Measurements from ENCODE around the gene SYNGR4.
"Not testable (repeated sequence)": the region's sequence is repeated elsewhere in the genome, so short reads cannot be mapped to it uniquely, and the experiment has no call there.

The SYNGR4 gene

DNA sequence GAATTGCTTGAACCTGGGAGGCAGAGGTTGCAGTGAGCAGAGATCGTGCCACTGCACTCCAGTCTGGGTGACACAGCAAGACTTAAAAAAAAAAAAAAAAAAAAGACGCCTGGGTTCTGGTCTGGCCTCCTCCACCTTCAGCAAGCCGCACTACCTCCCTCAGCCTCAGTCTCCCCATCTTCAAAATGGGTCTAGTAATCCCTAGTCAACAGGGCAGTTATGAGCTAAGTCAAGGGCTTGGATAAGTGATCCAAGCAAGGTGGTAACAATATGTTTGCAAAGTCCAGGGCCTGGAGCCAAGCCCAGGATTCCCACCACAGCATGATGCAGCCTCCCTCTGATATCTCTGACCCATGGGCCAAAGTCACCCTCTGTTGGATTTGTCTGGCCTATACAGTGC, 22.8 kb downstream of the SYNGR4 start:
- H3K27me3 ChIP-seq (ENCODE audit: control insufficient read depth, insufficient read depth, low read length, poor library complexity, severe bottlenecking): no peaks in the 10 kb centered on the region
- H3K4me3 ChIP-seq (ENCODE audit: insufficient read depth, low read depth, low read length): no peak overlapping the region
- peaks cover 42% of the 10 kb centered on the region for H3K36me3 ChIP-seq (ENCODE audit: control insufficient read depth, insufficient read depth, low read length)
- no peak overlapping the region for H3K27ac ChIP-seq (ENCODE audit: insufficient read depth, low read depth, low read length, poor library complexity, severe bottlenecking)
- peaks cover 6% of the 10 kb centered on the region for H3K4me1 ChIP-seq (ENCODE audit: control insufficient read depth, insufficient read depth, low read length)
- no peaks in the 10 kb centered on the region for H3K9me3 ChIP-seq (ENCODE audit: control insufficient read depth, low read length)
- WGBS, 2 experiments: 93 to 98% methylated on average over 2 to 3 of the region's 3 CpGs

- Histone ChIP-seq H3K9me3 (ENCODE audit: control insufficient read depth, low read length) (no peaks in the 10 kb centered on the region), H3K27me3 (ENCODE audit: control insufficient read depth, insufficient read depth, low read length, poor library complexity, severe bottlenecking) (peaks cover 34% of the 10 kb centered on the region), H3K36me3 (ENCODE audit: control insufficient read depth, insufficient read depth, low read length) (peaks cover 28% of the 10 kb centered on the region), H3K27ac (ENCODE audit: insufficient read depth, low read depth, low read length, poor library complexity, severe bottlenecking) (peak overlapping the region; percentile 39), H3K4me1 (ENCODE audit: control insufficient read depth, insufficient read depth, low read length) (peaks cover 28% of the 10 kb centered on the region), H3K4me3 (ENCODE audit: insufficient read depth, low read depth, low read length) (peak overlapping the region; percentile 85)
- WGBS, 2 experiments: 7% methylated on average over 24 of the region's 24 CpGs
These were observed 26.3 kb downstream of the SYNGR4 start for GRCh38 chr19:48390188-48391099.

DNA sequence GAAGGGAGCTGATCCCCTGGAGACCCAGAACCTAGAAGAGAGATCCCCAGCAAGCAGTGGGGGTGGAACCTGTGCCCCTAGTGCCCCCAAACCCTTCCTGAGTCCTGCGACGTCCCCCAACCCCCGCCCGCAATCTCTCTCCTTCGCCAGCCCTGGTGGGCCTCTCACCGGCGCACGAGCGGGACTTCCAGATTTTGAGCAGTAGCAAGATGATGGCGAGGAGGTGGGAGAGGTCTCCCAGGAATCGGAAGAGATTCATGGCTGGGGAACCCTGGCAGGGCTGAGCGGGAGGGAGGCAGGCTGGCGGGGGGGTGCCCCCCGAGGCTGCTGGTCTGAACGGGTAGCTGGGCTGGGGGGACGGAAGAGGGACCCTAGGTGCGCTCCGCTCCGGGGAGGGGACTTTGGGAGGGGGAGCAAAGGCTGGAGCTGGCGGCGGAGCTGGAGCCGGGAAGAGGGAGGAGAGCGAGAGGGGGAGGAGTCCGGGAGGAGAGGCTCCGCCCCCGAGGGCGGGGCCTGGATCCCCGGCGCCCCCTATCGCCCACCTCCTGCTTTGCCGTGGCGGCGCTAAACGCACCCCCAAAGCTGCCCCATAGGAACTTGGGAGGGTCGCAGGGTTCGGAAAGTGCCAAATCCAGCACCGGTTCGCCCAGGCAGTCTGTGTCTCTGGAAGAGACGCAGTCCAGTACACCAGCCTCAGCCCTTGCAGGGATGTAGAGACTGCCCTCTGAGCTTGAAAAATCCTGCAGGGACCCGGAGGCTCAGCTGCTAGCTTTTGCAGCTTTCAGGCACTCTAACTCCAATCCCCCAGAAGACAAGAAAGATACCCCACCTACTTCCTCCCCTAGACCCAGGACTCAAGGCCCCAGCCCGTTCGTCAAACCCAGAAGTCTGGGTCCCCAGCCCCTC, 27.2 kb downstream of the SYNGR4 start, which contains the start of gene KDELR1:
Gene KDELR1, minus strand, starts transcription at position 452 of the 906 bp plus-strand sequence. Its CDS starts 193 bp downstream, at position 259.
- Histone ChIP-seq H3K9me3 (ENCODE audit: control insufficient read depth, low read length) (no peaks in the 10 kb centered on the region), H3K27ac (ENCODE audit: insufficient read depth, low read depth, low read length, poor library complexity, severe bottlenecking) (peak within 1 kb of the TSS; percentile 39), H3K4me3 (ENCODE audit: insufficient read depth, low read depth, low read length) (peak within 1 kb of the TSS; percentile 85), H3K36me3 (ENCODE audit: control insufficient read depth, insufficient read depth, low read length) (peaks cover 21% of the 10 kb centered on the region), H3K27me3 (ENCODE audit: control insufficient read depth, insufficient read depth, low read length, poor library complexity, severe bottlenecking) (peaks cover 43% of the 10 kb centered on the region), H3K4me1 (ENCODE audit: control insufficient read depth, insufficient read depth, low read length) (peaks cover 37% of the 10 kb centered on the region)
- WGBS, 2 experiments: 6 to 7% methylated on average over 42 of the region's 42 CpGs

DNA sequence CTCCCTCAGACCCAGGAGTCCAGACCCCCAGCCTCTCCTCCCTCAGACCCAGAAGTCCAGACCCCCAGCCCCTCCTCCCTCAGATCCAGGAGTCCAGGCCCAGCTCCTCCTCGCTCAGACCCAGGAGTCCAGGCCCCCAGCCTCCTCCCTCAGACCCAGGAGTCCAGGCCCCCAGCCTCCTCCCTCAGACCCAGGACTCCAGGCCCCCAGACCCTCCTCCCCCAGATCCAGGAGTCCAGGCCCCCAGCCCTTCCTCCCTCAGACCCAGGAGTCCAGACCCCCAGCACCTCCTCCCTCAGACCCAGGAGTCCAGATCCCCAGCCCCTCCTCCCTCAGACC, 27.8 kb downstream of the SYNGR4 start:
- not testable (repeated sequence) for H3K4me3 ChIP-seq (ENCODE audit: insufficient read depth, low read depth, low read length); H3K9me3 ChIP-seq (ENCODE audit: control insufficient read depth, low read length); H3K27ac ChIP-seq (ENCODE audit: insufficient read depth, low read depth, low read length, poor library complexity, severe bottlenecking)
- peaks cover 49% of the 10 kb centered on the region for H3K27me3 ChIP-seq (ENCODE audit: control insufficient read depth, insufficient read depth, low read length, poor library complexity, severe bottlenecking)
- peaks cover 17% of the 10 kb centered on the region for H3K36me3 ChIP-seq (ENCODE audit: control insufficient read depth, insufficient read depth, low read length)
- H3K4me1 ChIP-seq (ENCODE audit: control insufficient read depth, insufficient read depth, low read length): peaks cover 43% of the 10 kb centered on the region
- 62 to 65% methylated on average over 1 of the region's 1 CpG for WGBS, 2 experiments

DNA sequence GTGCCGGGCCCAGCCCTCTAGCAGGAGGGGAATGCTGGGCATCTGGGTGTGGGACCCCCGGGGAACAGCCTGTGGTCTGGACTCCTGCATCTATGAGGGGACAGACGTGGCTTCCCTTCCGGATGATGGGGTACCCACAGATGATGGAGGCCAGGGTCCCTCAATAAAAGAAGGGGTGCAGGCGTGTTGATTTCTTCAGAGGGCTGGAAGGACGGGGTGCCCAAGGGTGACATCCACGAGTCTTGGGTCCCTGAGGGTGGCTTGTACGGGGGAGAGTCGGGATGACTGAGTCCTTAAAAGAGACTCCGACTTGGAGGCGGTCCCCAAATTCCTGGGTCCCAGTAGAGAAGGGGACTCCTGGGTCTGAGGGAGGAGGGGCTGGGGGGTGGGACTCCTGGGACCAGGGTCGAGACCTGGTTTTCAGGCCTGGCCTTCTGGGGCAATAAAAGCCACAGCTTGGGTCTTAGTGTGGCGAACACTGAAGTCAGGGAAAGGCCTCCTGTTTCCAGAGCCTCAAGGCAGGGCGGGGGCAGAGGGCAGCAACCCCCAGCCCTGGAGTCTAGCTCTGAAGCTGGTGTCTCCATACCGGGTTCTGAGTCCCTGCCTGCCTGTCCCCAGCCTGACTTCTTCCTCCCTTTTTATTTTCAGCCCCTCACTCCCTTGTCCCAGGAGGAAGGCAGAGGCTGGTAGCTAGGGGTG, 28.8 kb downstream of the SYNGR4 start:
- peak overlapping the region; percentile 30 for H3K4me3 ChIP-seq (ENCODE audit: insufficient read depth, low read depth, low read length)
- WGBS, 2 experiments: 76 to 78% methylated on average over 15 of the region's 15 CpGs
- peak overlapping the region; percentile 21 for H3K27ac ChIP-seq (ENCODE audit: insufficient read depth, low read depth, low read length, poor library complexity, severe bottlenecking)
- H3K27me3 ChIP-seq (ENCODE audit: control insufficient read depth, insufficient read depth, low read length, poor library complexity, severe bottlenecking): peaks cover 59% of the 10 kb centered on the region
- no peaks in the 10 kb centered on the region for H3K9me3 ChIP-seq (ENCODE audit: control insufficient read depth, low read length)
- H3K36me3 ChIP-seq (ENCODE audit: control insufficient read depth, insufficient read depth, low read length): peaks cover 10% of the 10 kb centered on the region
- peaks cover 53% of the 10 kb centered on the region for H3K4me1 ChIP-seq (ENCODE audit: control insufficient read depth, insufficient read depth, low read length)

DNA sequence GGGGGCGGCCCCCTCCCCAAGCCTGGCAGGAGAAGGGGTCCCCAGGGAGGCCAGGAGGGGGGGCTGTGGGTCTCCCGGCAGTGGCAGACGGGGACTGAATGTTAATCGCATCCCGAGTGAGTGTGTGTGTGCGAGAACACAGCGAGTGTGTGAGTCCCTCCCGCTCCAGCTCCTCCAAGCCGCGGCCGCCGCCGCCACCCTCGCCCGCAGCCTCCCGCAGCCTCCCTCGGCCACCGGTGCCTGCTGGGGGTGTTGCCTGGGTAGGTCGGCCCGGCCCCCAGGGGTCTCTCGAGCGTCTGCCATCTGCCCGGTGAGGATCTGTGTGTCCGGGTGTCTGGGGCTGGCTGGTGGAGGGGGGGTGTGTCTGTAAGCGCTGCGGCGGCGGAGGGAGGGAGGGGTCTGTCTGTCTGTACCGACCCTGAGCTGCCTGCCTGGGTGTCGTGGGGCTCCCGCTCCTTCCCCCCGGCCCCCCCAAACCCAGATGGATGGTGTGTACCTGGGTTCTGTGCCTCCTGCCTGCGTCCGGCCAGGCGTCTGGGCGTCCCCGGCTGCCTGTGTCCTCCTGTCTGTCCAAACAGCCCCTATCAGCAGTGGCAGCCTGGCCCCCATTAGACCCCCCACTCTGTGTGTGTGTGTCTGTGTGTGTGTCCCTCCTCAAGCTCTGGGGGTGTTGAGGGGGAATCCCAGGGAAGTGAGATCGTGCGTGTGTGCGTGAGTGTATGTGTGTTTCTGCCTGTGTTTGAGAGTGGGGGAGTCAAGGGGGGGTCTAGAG, 29.6 kb downstream of the SYNGR4 start, which contains the start of gene GRIN2D:
Gene GRIN2D, plus strand, starts transcription at position 110 of the 772 bp plus-strand sequence. CDS start 4,725 bp downstream, outside the sequence.
- H3K9me3 ChIP-seq (ENCODE audit: control insufficient read depth, low read length): no peaks in the 10 kb centered on the region
- peak within 1 kb of the TSS; percentile 30 for H3K4me3 ChIP-seq (ENCODE audit: insufficient read depth, low read depth, low read length)
- H3K27me3 ChIP-seq (ENCODE audit: control insufficient read depth, insufficient read depth, low read length, poor library complexity, severe bottlenecking): peaks cover 66% of the 10 kb centered on the region
- WGBS, 2 experiments: 3 to 4% methylated on average over 40 of the region's 40 CpGs
- peaks cover 54% of the 10 kb centered on the region for H3K4me1 ChIP-seq (ENCODE audit: control insufficient read depth, insufficient read depth, low read length)
- H3K27ac ChIP-seq (ENCODE audit: insufficient read depth, low read depth, low read length, poor library complexity, severe bottlenecking): peak within 1 kb of the TSS; percentile 21
- peaks cover 7% of the 10 kb centered on the region for H3K36me3 ChIP-seq (ENCODE audit: control insufficient read depth, insufficient read depth, low read length)

- 15 to 16% methylated on average over 36 to 37 of the region's 38 CpGs for WGBS, 2 experiments
- Histone ChIP-seq H3K4me1 (ENCODE audit: control insufficient read depth, insufficient read depth, low read length) (peaks cover 54% of the 10 kb centered on the region), H3K4me3 (ENCODE audit: insufficient read depth, low read depth, low read length) (peak overlapping the region; percentile 30), H3K27me3 (ENCODE audit: control insufficient read depth, insufficient read depth, low read length, poor library complexity, severe bottlenecking) (peaks cover 66% of the 10 kb centered on the region), H3K9me3 (ENCODE audit: control insufficient read depth, low read length) (no peaks in the 10 kb centered on the region), H3K27ac (ENCODE audit: insufficient read depth, low read depth, low read length, poor library complexity, severe bottlenecking) (no peak overlapping the region), H3K36me3 (ENCODE audit: control insufficient read depth, insufficient read depth, low read length) (peaks cover under 1% of the 10 kb centered on the region)
These were observed 30.4 kb downstream of the SYNGR4 start for GRCh38 chr19:48394331-48395169.

- Histone ChIP-seq H3K27ac (ENCODE audit: insufficient read depth, low read depth, low read length, poor library complexity, severe bottlenecking) (no peak overlapping the region), H3K27me3 (ENCODE audit: control insufficient read depth, insufficient read depth, low read length, poor library complexity, severe bottlenecking) (peaks cover 66% of the 10 kb centered on the region), H3K36me3 (ENCODE audit: control insufficient read depth, insufficient read depth, low read length) (no peaks in the 10 kb centered on the region), H3K4me1 (ENCODE audit: control insufficient read depth, insufficient read depth, low read length) (peaks cover 51% of the 10 kb centered on the region), H3K9me3 (ENCODE audit: control insufficient read depth, low read length) (no peaks in the 10 kb centered on the region), H3K4me3 (ENCODE audit: insufficient read depth, low read depth, low read length) (no peak overlapping the region)
- 25 to 28% methylated on average over 6 of the region's 6 CpGs for WGBS, 2 experiments
These were observed 30.9 kb downstream of the SYNGR4 start for GRCh38 chr19:48395170-48395455.

DNA sequence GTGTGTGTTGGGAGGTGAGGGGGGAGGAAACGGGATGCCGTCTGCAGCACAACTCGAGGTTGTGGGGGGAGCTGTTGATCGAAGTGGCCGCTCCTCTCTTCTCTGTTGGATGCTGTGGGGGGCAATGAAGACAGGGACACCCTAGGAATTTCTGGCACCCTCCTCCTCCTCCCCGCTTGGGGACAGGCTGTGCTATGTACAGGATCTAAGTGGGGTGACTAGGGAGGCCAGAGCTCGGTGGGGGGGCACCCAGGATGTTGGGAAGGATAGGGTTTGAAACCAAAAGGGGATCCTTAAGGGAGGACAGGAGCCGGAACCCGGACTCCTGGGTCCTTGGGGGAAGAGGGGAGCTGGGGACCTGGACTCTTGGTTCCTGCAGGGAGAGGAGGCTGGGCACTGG, 31.3 kb downstream of the SYNGR4 start:
- 47 to 57% methylated on average over 9 of the region's 9 CpGs for WGBS, 2 experiments
- Histone ChIP-seq H3K27ac (ENCODE audit: insufficient read depth, low read depth, low read length, poor library complexity, severe bottlenecking) (no peak overlapping the region), H3K27me3 (ENCODE audit: control insufficient read depth, insufficient read depth, low read length, poor library complexity, severe bottlenecking) (peaks cover 66% of the 10 kb centered on the region), H3K36me3 (ENCODE audit: control insufficient read depth, insufficient read depth, low read length) (no peaks in the 10 kb centered on the region), H3K4me3 (ENCODE audit: insufficient read depth, low read depth, low read length) (no peak overlapping the region), H3K9me3 (ENCODE audit: control insufficient read depth, low read length) (no peaks in the 10 kb centered on the region), H3K4me1 (ENCODE audit: control insufficient read depth, insufficient read depth, low read length) (peaks cover 48% of the 10 kb centered on the region)

All from ectodermal cell (in vitro differentiated cells).